Measurements from ENCODE around the gene SKI.

The SKI gene
- 28.5 to 287 (median 106) reads per million in 9 experiments for total RNA-seq

- DNase-seq (no peak), ATAC-seq (replicated peaks) (no peak)
- peak within 1 kb of the TSS; percentile 87 to 89 for H3K4me3 Mint-ChIP-seq
- no peaks in the 10 kb centered on the region for H3K9me3 Mint-ChIP-seq
- H3K4me1 Mint-ChIP-seq (ENCODE audit: low read depth in 2 of 2) = peaks cover 37 to 40% of the 10 kb centered on the region in 2 donors
- H3K36me3 Mint-ChIP-seq (ENCODE audit: insufficient read depth) = peaks cover 64% of the 10 kb centered on the region
- peak within 1 kb of the TSS; percentile 96 to 99 for H3K27ac Mint-ChIP-seq
- H3K27me3 Mint-ChIP-seq = no peaks in the 10 kb centered on the region
Observed at GRCh38 chr1:2228157-2228594, at the start of gene SKI. SKI (plus strand) TSS chr1:2228319; CDS start chr1:2228767, 448 bp downstream.

- DNase-seq (no peak), ATAC-seq (replicated peaks) (no peak)
- H3K27me3 Mint-ChIP-seq = no peaks in the 10 kb centered on the region
- H3K36me3 Mint-ChIP-seq (ENCODE audit: insufficient read depth) = peaks cover 16% of the 10 kb centered on the region
- H3K27ac Mint-ChIP-seq = no peak overlapping the region
- H3K4me3 Mint-ChIP-seq = no peak overlapping the region
- H3K4me1 Mint-ChIP-seq (ENCODE audit: low read depth in 2 of 2) = peaks cover 4 to 7% of the 10 kb centered on the region in 2 donors
- H3K9me3 Mint-ChIP-seq = no peaks in the 10 kb centered on the region
Observed at GRCh38 chr1:2178875-2179274, 49.2 kb upstream of the SKI start.

DNA sequence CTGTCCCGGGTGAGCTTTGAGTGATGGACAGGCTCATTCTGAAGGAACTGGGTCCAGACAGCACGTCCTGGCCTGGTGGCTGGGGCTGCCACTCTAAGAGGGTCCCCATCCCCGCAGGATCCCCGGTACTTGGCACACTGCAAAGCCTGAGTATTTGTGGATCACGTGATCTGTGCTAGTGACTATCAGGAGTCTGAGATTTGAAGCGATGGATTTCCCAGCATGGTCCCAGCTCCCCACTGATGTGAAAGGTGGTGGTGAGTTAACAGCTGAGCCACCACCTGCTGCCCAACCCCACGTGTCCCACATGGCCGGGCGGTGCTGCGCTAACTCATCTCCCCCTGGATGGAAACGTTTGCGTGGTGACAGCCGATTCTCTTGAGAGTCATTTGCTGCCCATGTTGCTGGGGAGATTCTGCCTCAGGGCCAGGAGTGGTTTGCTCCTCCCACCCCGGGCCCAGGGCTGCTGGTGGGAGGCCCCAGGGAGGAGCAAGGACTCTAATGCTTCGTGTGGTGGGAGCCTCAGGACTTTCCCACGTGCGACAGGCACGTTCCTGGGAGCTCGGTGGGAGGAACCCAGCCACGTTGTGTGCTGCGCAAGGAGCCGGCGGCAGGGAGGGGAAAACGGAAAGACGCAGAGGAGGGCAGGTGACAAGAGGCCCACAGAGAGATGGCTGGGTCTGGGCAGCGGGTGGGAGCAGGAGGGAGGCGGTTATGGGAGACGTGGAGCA, 48.7 kb upstream of the SKI start:
- no peak overlapping the region for H3K4me3 Mint-ChIP-seq
- H3K27ac Mint-ChIP-seq = no peak overlapping the region

GRCh38 chr1:2180297-2181245, 47.5 kb upstream of the SKI start:
- Mint-ChIP-seq H3K4me1 (ENCODE audit: low read depth in 2 of 2) (peaks cover 3 to 4% of the 10 kb centered on the region in 2 donors), H3K4me3 (no peak overlapping the region), H3K27me3 (no peaks in the 10 kb centered on the region), H3K36me3 (ENCODE audit: insufficient read depth) (peaks cover 21% of the 10 kb centered on the region), H3K9me3 (no peaks in the 10 kb centered on the region), H3K27ac (no peak overlapping the region)
- DNase-seq (no peak), ATAC-seq (replicated peaks) (no peak)

More for the DNA sequence above, 48.7 kb upstream of the SKI start:
- Mint-ChIP-seq H3K4me1 (ENCODE audit: low read depth in 2 of 2) (peaks cover 3 to 4% of the 10 kb centered on the region in 2 donors), H3K9me3 (no peaks in the 10 kb centered on the region), H3K27me3 (no peaks in the 10 kb centered on the region), H3K36me3 (ENCODE audit: insufficient read depth) (peaks cover 16% of the 10 kb centered on the region)
- no peak for DNase-seq
- no peak for ATAC-seq (replicated peaks)

- no peaks in the 10 kb centered on the region for H3K9me3 Mint-ChIP-seq
- no peak overlapping the region for H3K4me3 Mint-ChIP-seq
- DNase-seq = no peak
- H3K27me3 Mint-ChIP-seq = no peaks in the 10 kb centered on the region
- no peak for ATAC-seq (replicated peaks)
- peaks cover 0 to 3% of the 10 kb centered on the region in 2 donors for H3K4me1 Mint-ChIP-seq (ENCODE audit: low read depth in 2 of 2)
- no peak overlapping the region for H3K27ac Mint-ChIP-seq
- H3K36me3 Mint-ChIP-seq (ENCODE audit: insufficient read depth) = peaks cover 25% of the 10 kb centered on the region
Observed at GRCh38 chr1:2181271-2181670, 46.8 kb upstream of the SKI start.

DNA sequence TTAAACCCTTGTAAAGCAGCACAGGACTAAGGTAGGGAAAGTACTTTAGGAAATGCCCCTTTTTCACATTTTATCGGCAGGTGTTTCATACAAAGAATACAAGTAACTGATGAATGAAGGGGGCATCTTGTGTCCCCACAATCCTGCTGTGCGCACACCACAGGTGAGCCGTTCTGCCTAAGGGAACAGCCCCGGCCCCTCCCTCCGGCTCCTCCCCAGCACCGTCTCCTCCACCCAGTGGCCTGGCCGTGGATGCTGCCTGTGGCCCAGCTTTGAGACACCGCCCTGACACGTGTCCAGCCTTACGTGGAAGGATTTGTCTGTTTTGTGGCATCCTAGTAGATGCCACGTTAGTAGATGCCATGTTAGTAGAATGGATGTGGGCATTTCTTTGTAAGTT, 46.4 kb upstream of the SKI start:
- ATAC-seq (replicated peaks) = no peak
- no peak overlapping the region for H3K27ac Mint-ChIP-seq
- no peak for DNase-seq
- H3K9me3 Mint-ChIP-seq = no peaks in the 10 kb centered on the region
- no peak overlapping the region for H3K4me3 Mint-ChIP-seq
- peaks cover 0 to 3% of the 10 kb centered on the region in 2 donors for H3K4me1 Mint-ChIP-seq (ENCODE audit: low read depth in 2 of 2)
- H3K27me3 Mint-ChIP-seq = no peaks in the 10 kb centered on the region
- H3K36me3 Mint-ChIP-seq (ENCODE audit: insufficient read depth) = peaks cover 25% of the 10 kb centered on the region

- DNase-seq (no peak), ATAC-seq (replicated peaks) (no peak)
- H3K4me3 Mint-ChIP-seq = no peak overlapping the region
- H3K27me3 Mint-ChIP-seq = no peaks in the 10 kb centered on the region
- H3K36me3 Mint-ChIP-seq (ENCODE audit: insufficient read depth) = peaks cover 24% of the 10 kb centered on the region
- H3K9me3 Mint-ChIP-seq = no peaks in the 10 kb centered on the region
- H3K4me1 Mint-ChIP-seq (ENCODE audit: low read depth in 2 of 2) = peaks cover 0 to 3% of the 10 kb centered on the region in 2 donors
- H3K27ac Mint-ChIP-seq = no peak overlapping the region
Observed at GRCh38 chr1:2182376-2182775, 45.7 kb upstream of the SKI start.

DNA sequence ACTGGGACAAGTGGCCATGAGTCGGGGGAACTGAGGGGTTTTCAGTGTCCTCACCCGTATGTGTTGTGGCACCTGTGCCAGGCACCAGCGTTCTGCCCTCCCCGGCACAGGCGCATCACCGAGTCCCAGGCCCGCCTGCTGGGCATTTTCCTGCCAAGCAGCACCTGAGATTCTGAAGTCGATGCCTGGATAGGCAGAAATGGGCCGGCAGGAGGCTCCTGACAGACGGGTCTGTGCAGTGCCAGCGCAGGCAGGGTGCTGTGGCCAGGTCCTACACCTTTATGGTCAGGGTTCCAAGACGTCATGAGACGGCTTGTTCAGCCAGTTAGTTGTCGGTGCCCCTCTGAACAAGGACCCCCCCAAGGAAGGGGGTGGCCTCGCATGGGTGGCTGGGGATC, 44.2 kb upstream of the SKI start:
- peaks cover 23% of the 10 kb centered on the region for H3K36me3 Mint-ChIP-seq (ENCODE audit: insufficient read depth)
- ATAC-seq (replicated peaks) (no peak), DNase-seq (no peak)
- no peak overlapping the region for H3K4me3 Mint-ChIP-seq
- H3K9me3 Mint-ChIP-seq = no peaks in the 10 kb centered on the region
- no peaks in the 10 kb centered on the region for H3K4me1 Mint-ChIP-seq (ENCODE audit: low read depth in 2 of 2)
- H3K27ac Mint-ChIP-seq = no peak overlapping the region
- H3K27me3 Mint-ChIP-seq = no peaks in the 10 kb centered on the region

- Mint-ChIP-seq H3K27me3 (no peaks in the 10 kb centered on the region), H3K27ac (no peak overlapping the region), H3K4me3 (no peak overlapping the region), H3K36me3 (ENCODE audit: insufficient read depth) (peaks cover 28% of the 10 kb centered on the region), H3K4me1 (ENCODE audit: low read depth in 2 of 2) (peaks cover 0 to 3% of the 10 kb centered on the region in 2 donors), H3K9me3 (no peaks in the 10 kb centered on the region)
- DNase-seq (no peak), ATAC-seq (replicated peaks) (no peak)
Observed at GRCh38 chr1:2184531-2184930, 43.6 kb upstream of the SKI start.

DNA sequence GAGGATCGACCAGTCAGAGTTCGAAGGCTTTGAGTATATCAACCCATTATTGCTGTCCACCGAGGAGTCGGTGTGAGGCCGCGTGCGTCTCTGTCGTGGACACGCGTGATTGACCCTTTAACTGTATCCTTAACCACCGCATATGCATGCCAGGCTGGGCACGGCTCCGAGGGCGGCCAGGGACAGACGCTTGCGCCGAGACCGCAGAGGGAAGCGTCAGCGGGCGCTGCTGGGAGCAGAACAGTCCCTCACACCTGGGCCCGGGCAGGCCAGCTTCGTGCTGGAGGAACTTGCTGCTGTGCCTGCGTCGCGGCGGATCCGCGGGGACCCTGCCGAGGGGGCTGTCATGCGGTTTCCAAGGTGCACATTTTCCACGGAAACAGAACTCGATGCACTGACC, 43.2 kb upstream of the SKI start:
- ATAC-seq (replicated peaks) (no peak), DNase-seq (no peak)
- Mint-ChIP-seq H3K9me3 (no peaks in the 10 kb centered on the region), H3K27ac (no peak overlapping the region), H3K4me3 (no peak overlapping the region), H3K36me3 (ENCODE audit: insufficient read depth) (peaks cover 32% of the 10 kb centered on the region), H3K27me3 (no peaks in the 10 kb centered on the region), H3K4me1 (ENCODE audit: low read depth in 2 of 2) (peaks cover 0 to 3% of the 10 kb centered on the region in 2 donors)

GRCh38 chr1:2185880-2186855, 42.0 kb upstream of the SKI start:
- Mint-ChIP-seq H3K27ac (no peak overlapping the region), H3K4me3 (no peak overlapping the region), H3K36me3 (ENCODE audit: insufficient read depth) (peaks cover 36% of the 10 kb centered on the region), H3K9me3 (no peaks in the 10 kb centered on the region), H3K27me3 (no peaks in the 10 kb centered on the region), H3K4me1 (ENCODE audit: low read depth in 2 of 2) (peaks cover 0 to 7% of the 10 kb centered on the region in 2 donors)
- ATAC-seq (replicated peaks) (no peak), DNase-seq (no peak)

DNA sequence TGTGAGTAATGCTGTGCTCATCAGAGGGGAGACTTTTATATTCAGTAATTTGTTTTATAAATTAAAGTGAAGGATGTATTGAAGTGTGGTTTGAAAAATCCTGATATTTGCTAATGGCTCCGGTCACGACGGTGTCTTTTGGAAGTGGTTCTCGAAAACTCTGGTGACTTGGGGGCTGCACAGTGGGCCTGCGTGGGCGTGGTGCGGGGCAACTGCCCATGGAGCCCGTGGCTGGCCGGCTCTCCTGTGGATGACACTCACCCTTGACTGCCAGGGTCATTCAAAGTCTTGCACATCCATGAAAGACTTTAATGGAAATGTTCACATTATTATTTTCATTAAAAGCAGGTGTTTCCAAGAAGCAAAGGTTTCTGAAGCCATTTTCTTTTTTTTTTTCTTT, 41.2 kb upstream of the SKI start:
- ATAC-seq (replicated peaks) (no peak), DNase-seq (no peak)
- no peaks in the 10 kb centered on the region for H3K9me3 Mint-ChIP-seq
- H3K4me1 Mint-ChIP-seq (ENCODE audit: low read depth in 2 of 2) = peaks cover 0 to 9% of the 10 kb centered on the region in 2 donors
- no peak overlapping the region for H3K4me3 Mint-ChIP-seq
- H3K27ac Mint-ChIP-seq = peak overlapping the region in 1 of 2 donors; percentile 35
- no peaks in the 10 kb centered on the region for H3K27me3 Mint-ChIP-seq
- peaks cover 36% of the 10 kb centered on the region for H3K36me3 Mint-ChIP-seq (ENCODE audit: insufficient read depth)

- H3K9me3 Mint-ChIP-seq = no peaks in the 10 kb centered on the region
- no peaks in the 10 kb centered on the region for H3K27me3 Mint-ChIP-seq
- H3K4me3 Mint-ChIP-seq = no peak overlapping the region
- no peak for ATAC-seq (replicated peaks)
- peaks cover 32% of the 10 kb centered on the region for H3K36me3 Mint-ChIP-seq (ENCODE audit: insufficient read depth)
- peak overlapping the region; percentile 35 to 96 for H3K27ac Mint-ChIP-seq
- peaks cover 0 to 9% of the 10 kb centered on the region in 2 donors for H3K4me1 Mint-ChIP-seq (ENCODE audit: low read depth in 2 of 2)
- DNase-seq = no peak
Observed at GRCh38 chr1:2187619-2188018, 40.5 kb upstream of the SKI start.
